A549 (cell line): ENCODE results near the gene GIT2.
A peak's percentile ranks its signal among the peaks of the same experiment; 100 is the strongest.

ENCODE experiments used
- CHD4 ChIP-seq: fragments of 200-600 bp; sonication (generic); IDR thresholded peaks from 2 replicates; pipeline ENCODE4 v1.6.1; 2016; ENCODE audit warnings: antibody characterized with exemption, mild to moderate bottlenecking, borderline replicate concordance
- CTCF ChIP-seq: fragments of >200 bp; sonication (Bioruptor Twin); formaldehyde crosslinking; IDR thresholded peaks from 3 replicates; pipeline ENCODE4 v1.5.1; 2016
- POLR2A ChIP-seq: IDR thresholded peaks from 2 replicates; pipeline ENCODE4 v1.6.1; 2012; ENCODE audit warnings: mild to moderate bottlenecking, low read length
- SMC3 ChIP-seq: fragments of >200 bp; sonication (Bioruptor Twin); formaldehyde crosslinking; IDR thresholded peaks from 3 replicates; pipeline ENCODE4 v1.6.1; 2018; ENCODE audit warnings: inconsistent platforms

GRCh38 chr12:109910969-109911348, 85.2 kb downstream of the GIT2 start:
- TF ChIP-seq CTCF (peak; percentile 40; the same call in 2 of the 3 replicates), CHD4 (no peak), SMC3 (peak; percentile 20; the same call in 1 of the 3 replicates), POLR2A (no peak)
